A673 (cell line): ENCODE results near the gene TRPM1. TPM values are rescaled to one million over a fixed set of nuclear protein-coding genes. Genes with fewer than 3 reads are reported as not detected.

Experiments
- BruUV-seq: library from RNA; stranded (reverse); fragments of 400-500 nt; replicated peaks from 2 replicates; lab custom pipeline; 2021; lab: Mats Ljungman, UMichigan
- CTCF ChIA-PET: fragments of 300-600 bp; sonication (Branson Sonifier 250); formaldehyde crosslinking; loops from one replicate; lab custom pipeline; 2022; ENCODE audit warnings: antibody characterized with exemption; lab: Charles Lee
- POLR2A ChIA-PET: fragments of 300-600 bp; sonication (Branson Sonifier 250); formaldehyde crosslinking; loops from one replicate; lab custom pipeline; 2022; ENCODE audit warnings: antibody characterized with exemption; ENCODE audit not compliant: low non-redundant PET; lab: Charles Lee
- DNase-seq: peaks from one replicate; pipeline ENCODE4 v3.0.0-alpha.2; 2015; ENCODE audit warnings: low spot score
- H3K27ac ChIP-seq: fragments of 200-600 bp; sonication (generic); 2 replicates; pipeline ENCODE4 v1.5.1; 2016; ENCODE audit warnings: mixed run types, low read depth, mild to moderate bottlenecking, mixed read lengths, antibody characterized with exemption, low read length; ENCODE audit not compliant: poor library complexity, severe bottlenecking
- H3K27me3 ChIP-seq: fragments of 200-600 bp; sonication (generic); replicated peaks from 2 replicates; pipeline ENCODE4 v1.6.1; 2017; ENCODE audit warnings: mixed run types, low read depth, mild to moderate bottlenecking, mixed read lengths, antibody characterized with exemption, low read length; ENCODE audit not compliant: insufficient read depth, poor library complexity
- H3K36me3 ChIP-seq: fragments of 200-600 bp; sonication (generic); 2 replicates; pipeline ENCODE4 v1.6.1; 2016; ENCODE audit warnings: mixed run types, mild to moderate bottlenecking, mixed read lengths, antibody characterized with exemption, low read length; ENCODE audit not compliant: insufficient read depth, poor library complexity, severe bottlenecking
- H3K4me1 ChIP-seq: fragments of 200-600 bp; sonication (generic); 2 replicates; pipeline ENCODE4 v1.6.1; 2017; ENCODE audit warnings: mixed run types, mild to moderate bottlenecking, mixed read lengths, antibody characterized with exemption, low read length; ENCODE audit not compliant: insufficient read depth, poor library complexity, severe bottlenecking
- H3K4me3 ChIP-seq: fragments of 200-600 bp; sonication (generic); 2 replicates; pipeline ENCODE4 v1.5.1; 2016; ENCODE audit warnings: low read depth, mixed run types, mild to moderate bottlenecking, mixed read lengths, low read length; ENCODE audit not compliant: poor library complexity, severe bottlenecking
- H3K9me3 ChIP-seq: fragments of 200-600 bp; sonication (generic); 2 replicates; pipeline ENCODE4 v1.6.1; 2016; ENCODE audit warnings: mixed run types, low read depth, mild to moderate bottlenecking, mixed read lengths, antibody characterized with exemption, low read length; ENCODE audit not compliant: poor library complexity, severe bottlenecking
- CTCF ChIP-seq: fragments of 300-800, 200-600 bp; sonication (generic); conservative IDR thresholded peaks from 2 replicates; pipeline ENCODE4 v1.5.1; 2017; ENCODE audit warnings: low read depth, mild to moderate bottlenecking, antibody characterized with exemption, low read length, moderate library complexity, mixed read lengths
- EZH2 ChIP-seq: fragments of 200-600 bp; sonication (generic); IDR thresholded peaks from 2 replicates; pipeline ENCODE4 v1.6.1; 2017; ENCODE audit warnings: borderline replicate concordance, low read depth, mild to moderate bottlenecking, mixed read lengths, antibody characterized with exemption, low read length; ENCODE audit not compliant: poor library complexity, severe bottlenecking
- intact Hi-C: fragments of 100-400 bp; cut with micrococcal nuclease; formaldehyde crosslinking; loops from one replicate; pipeline ENCODE4 v1.10.0; 2022; ENCODE audit not compliant: unreplicated experiment
- total RNA-seq: library from RNA; stranded (reverse); gene quantifications from 2 replicates; pipeline ENCODE4 v1.2.3, GENCODE V29; 2021

Gene TRPM1
- total RNA-seq, 1 experiment from 2014 or later: not detected

DNA sequence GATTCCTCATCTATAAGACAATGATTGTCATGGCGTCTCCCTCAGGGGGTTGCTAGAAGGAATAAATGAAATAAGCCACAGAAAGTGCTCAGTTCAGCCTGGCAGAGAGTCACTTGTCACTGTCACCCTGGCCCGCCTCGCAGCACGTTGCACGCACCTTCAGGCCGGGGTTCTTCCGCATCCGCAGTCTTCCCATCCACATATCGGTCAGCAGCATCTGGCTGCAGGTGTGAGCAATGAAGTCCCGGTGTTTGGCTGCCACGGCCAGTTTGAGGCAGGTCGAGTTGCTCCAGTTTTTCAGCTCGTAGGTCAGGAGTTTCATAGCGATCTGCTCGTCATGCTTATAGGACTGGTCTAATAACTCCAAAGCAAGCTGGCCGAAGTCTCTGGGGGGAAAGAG, 61.6 kb downstream of the TRPM1 start:
- no peak for DNase-seq
- no peaks in the 10 kb centered on the region for H3K36me3 ChIP-seq
- intact Hi-C loops: no loop called here
- ChIA-PET POLR2A (no interaction called here), CTCF (no interaction called here)
- H3K27ac ChIP-seq: no peak overlapping the region
- no peak overlapping the region for H3K4me3 ChIP-seq
- H3K9me3 ChIP-seq: no peaks in the 10 kb centered on the region
- no TSS peak for BruUV-seq
- H3K27me3 ChIP-seq: no peaks in the 10 kb centered on the region
- TF ChIP-seq EZH2 (no peak), CTCF (no peak)
- no peaks in the 10 kb centered on the region for H3K4me1 ChIP-seq

DNA sequence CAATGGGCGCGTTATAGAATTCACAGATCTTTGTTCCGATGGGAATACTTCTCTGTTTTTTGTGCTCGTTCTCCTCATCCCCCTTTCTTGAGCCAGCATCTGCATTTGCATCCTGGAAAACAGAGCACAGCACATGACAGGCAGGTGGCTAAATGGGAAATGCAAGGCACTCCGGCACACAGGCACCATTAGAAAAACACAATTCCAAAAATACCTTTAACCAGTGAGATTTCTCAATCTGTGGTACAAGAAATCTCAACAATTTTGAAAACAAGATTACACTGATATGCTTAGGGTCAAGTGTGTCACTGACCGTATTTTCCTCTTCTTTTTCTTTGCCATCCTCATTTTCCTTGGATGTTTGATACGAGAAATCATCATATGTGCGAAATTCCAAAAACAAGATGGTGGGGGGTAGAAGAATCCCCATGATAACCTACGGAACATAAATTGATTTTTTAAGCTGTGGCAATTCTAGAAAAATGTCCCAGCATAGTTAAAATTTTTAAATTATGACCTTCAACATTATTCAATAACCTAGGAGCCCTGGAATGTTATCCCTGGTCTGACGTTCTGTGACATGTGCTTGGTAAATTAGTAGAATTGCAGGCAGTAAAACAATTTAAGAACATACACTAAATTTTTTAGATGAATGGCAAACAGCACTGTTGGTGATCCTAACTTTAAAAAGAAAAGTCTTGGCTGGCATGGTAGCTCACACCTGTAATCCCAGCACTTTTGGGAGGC, 63.6 kb downstream of the TRPM1 start:
- H3K9me3 ChIP-seq: no peaks in the 10 kb centered on the region
- peaks cover 18% of the 10 kb centered on the region for H3K4me1 ChIP-seq
- CTCF ChIA-PET: no interaction called here
- no peaks in the 10 kb centered on the region for H3K36me3 ChIP-seq
- no TSS peak for BruUV-seq
- H3K27ac ChIP-seq: no peak overlapping the region
- H3K4me3 ChIP-seq: no peak overlapping the region
- TF ChIP-seq CTCF (no peak), EZH2 (no peak)
- POLR2A ChIA-PET: no interaction called here
- no peaks in the 10 kb centered on the region for H3K27me3 ChIP-seq
- intact Hi-C loops: no loop called here
- no peak for DNase-seq

DNA sequence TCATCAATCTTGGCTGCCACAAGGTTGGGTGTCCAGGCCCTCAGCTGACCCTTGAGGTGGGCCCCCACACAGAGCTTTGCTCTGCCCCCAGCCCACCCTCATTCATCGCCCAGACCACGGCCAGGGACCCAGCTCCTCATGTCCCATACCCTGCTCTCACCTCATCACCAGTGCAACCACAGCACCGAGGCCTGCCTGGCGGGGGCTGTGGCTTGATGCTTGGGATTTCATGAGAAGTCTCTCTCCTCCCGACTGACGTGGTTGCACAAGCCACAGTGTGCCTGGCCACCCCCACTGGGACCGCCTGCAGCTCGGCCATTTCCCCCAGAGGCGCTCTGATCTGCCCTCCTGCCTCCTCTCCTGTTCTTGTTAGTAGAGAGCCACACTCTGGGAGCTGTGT, 64.7 kb downstream of the TRPM1 start:
- CTCF ChIA-PET: no interaction called here
- peaks cover 29% of the 10 kb centered on the region for H3K4me1 ChIP-seq
- H3K36me3 ChIP-seq: no peaks in the 10 kb centered on the region
- no peak overlapping the region for H3K27ac ChIP-seq
- BruUV-seq: no TSS peak
- no peak for DNase-seq
- H3K4me3 ChIP-seq: no peak overlapping the region
- H3K27me3 ChIP-seq: no peaks in the 10 kb centered on the region
- intact Hi-C loops: no loop called here
- no peaks in the 10 kb centered on the region for H3K9me3 ChIP-seq
- no peak for TF ChIP-seq CTCF
- TF ChIP-seq EZH2: no peak
- POLR2A ChIA-PET: no interaction called here
